HepG2 (cell line): Measurements from ENCODE around the gene SRP68.

Experiments
- CTCF ChIP-seq: sonication (generic); formaldehyde crosslinking; IDR thresholded peaks from 2 replicates; pipeline ENCODE4 v1.5.0; 2020; ENCODE audit warnings: mild to moderate bottlenecking, missing genetic modification reagents, moderate library complexity
- EZH2 ChIP-seq: conservative IDR thresholded peaks from 2 replicates; pipeline ENCODE4 v1.6.1; 2012; ENCODE audit warnings: mild to moderate bottlenecking, low read depth, low read length, moderate library complexity
- KDM1A ChIP-seq: IDR thresholded peaks from 2 replicates; pipeline ENCODE4 v1.6.1; 2016; ENCODE audit warnings: missing compliant biosample characterization
- MAFK ChIP-seq, 2 experiments: IDR thresholded peaks in 1 of 2; conservative IDR thresholded peaks in 1 of 2; 2 replicates each; pipeline ENCODE4 v1.6.1; 2011; ENCODE audit warnings: improper control_type of control experiment in 2 of 2, low read length in 2 of 2
- PRMT3 ChIP-seq: sonication (generic); formaldehyde crosslinking; IDR thresholded peaks from 2 replicates; pipeline ENCODE4 v1.8.1; 2022; ENCODE audit warnings: low read depth, mild to moderate bottlenecking, moderate library complexity, missing genetic modification reagents, borderline replicate concordance
- RCOR2 ChIP-seq: IDR thresholded peaks from 2 replicates; pipeline ENCODE4 v1.6.1; 2016; ENCODE audit warnings: missing biosample characterization, missing genetic modification reagents
- ZNF530 ChIP-seq: sonication (generic); formaldehyde crosslinking; IDR thresholded peaks from 2 replicates; pipeline ENCODE4 v1.5.0; 2020; ENCODE audit warnings: low read depth, mild to moderate bottlenecking, missing genetic modification reagents

DNA sequence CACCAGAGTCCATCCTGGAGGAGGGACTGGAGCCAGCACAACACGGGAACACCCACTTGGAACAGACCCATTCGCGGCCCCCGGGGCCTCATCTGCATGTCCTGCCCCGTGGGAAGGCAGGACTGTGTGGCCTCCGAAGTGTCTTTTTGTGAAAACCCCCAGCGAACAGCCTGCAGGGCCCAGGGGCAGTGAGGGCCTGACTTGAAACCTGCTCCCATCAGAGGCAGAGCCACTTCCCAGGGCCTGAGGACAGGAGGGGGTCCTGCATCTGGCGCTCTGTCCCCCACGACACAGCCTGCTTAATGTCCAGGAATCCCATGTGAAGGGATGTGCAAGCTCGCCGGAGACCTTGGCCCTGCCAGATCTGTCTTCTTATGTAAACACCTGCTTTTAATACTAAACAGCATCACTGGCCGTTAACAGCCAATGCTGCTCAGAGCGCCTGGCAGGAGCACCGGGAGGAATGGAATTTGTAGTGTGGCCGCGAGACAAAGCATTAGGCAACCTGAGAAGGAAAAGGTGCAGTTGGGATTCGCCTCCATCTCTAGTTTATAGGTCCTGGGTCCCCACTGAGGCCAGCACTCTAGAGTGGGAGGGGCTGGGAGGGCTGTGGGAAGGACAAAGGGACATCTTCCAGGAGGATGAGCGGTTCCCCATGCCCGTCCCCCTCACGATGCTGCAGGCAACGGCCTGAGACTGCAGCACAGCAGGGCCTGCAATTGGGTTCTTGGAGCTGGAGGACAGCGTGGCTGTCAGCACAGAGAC, 35.6 kb downstream of the SRP68 start:
- TF ChIP-seq MAFK (conservative IDR thresholded peaks at IDR 0.05 in 1 of 2, IDR thresholded peaks at IDR 0.05 in 1 of 2; ENCODE audit: low read length in 2 of 2) (no peak), PRMT3 (CRISPR knock-in tag) (no peak), ZNF530 (no peak), EZH2 (no peak), KDM1A (CRISPR knock-in tag) (no peak), CTCF (CRISPR knock-in tag) (no peak), RCOR2 (CRISPR knock-in tag) (no peak)
